GM20000 (cell line): ENCODE data around the gene PRKAA1.
"Not testable (repeated sequence)": the region's sequence is repeated elsewhere in the genome, so short reads cannot be mapped to it uniquely, and the experiment has no call there.

ENCODE experiments used
- DNase-seq: peaks from one replicate; pipeline ENCODE4 v3.0.0; 2012; ENCODE audit warnings: low spot score
- TF ChIP-seq, protein P1 (sequence below): IDR thresholded peaks from 2 replicates; pipeline ENCODE4 v1.5.1; 2012; ENCODE audit warnings: mild to moderate bottlenecking, control low read depth; ENCODE audit errors: extremely low read depth, missing control alignments

PRKAA1 gene

DNA sequence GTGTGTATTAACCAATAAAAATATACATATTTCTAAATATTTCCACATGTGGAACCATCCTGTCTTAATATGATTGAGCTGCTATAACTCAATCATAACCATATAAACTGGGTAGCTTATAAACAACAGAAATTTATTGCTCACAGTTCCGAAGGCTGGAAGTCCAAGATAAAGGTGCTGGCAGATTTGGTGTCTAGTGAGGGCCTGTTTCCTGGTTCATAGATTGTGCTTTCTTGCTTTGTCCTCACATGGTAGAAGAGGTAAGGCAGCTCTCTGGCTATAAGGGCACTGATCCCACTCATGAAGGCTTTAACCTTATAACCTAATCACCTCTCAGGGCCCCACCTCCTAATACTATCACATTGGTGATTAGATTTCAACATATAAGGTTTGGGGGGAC lies 14.0 kb upstream of the PRKAA1 start:
- DNase-seq: no peak
- TF ChIP-seq, protein P1, sequence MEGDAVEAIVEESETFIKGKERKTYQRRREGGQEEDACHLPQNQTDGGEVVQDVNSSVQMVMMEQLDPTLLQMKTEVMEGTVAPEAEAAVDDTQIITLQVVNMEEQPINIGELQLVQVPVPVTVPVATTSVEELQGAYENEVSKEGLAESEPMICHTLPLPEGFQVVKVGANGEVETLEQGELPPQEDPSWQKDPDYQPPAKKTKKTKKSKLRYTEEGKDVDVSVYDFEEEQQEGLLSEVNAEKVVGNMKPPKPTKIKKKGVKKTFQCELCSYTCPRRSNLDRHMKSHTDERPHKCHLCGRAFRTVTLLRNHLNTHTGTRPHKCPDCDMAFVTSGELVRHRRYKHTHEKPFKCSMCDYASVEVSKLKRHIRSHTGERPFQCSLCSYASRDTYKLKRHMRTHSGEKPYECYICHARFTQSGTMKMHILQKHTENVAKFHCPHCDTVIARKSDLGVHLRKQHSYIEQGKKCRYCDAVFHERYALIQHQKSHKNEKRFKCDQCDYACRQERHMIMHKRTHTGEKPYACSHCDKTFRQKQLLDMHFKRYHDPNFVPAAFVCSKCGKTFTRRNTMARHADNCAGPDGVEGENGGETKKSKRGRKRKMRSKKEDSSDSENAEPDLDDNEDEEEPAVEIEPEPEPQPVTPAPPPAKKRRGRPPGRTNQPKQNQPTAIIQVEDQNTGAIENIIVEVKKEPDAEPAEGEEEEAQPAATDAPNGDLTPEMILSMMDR: no peak

DNA sequence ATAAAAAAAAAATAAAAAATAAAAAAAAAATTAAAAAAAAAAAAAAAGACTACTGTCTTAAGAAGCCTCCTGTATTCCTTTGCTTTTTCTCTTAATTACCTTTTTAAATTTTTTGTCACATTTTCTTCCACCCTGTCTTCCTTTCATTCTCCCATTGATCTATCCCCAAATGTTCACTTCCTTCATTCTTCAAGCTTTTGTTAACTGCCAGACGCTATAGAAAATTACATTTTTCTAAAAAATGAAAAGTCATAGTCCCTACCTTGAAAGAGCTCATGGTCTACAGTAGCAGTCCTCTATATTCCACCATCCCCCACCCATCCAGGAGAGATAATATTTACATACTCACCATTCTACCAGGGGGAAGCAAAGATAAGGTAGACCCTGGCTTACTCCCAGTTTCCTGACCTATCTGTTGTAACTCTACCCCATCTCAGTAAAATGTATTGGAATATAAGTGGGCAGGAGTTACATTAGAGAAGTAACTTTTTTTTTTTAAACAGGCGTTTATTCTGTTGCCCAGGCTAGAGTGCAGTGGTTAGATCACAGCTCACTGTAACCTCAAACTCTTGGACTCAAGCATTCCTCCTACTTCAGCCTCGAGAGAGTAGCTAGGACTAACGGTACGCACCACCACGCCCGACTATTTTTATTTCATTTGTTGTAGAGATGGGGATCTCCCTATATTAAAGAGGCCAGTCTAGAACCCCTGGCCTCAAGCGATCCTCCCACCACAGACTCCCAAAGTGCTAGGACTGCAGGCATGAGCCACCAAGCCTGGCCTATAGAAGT lies 3.8 kb upstream of the PRKAA1 start:
- TF ChIP-seq, protein P1: no peak
- DNase-seq: no peak

DNA sequence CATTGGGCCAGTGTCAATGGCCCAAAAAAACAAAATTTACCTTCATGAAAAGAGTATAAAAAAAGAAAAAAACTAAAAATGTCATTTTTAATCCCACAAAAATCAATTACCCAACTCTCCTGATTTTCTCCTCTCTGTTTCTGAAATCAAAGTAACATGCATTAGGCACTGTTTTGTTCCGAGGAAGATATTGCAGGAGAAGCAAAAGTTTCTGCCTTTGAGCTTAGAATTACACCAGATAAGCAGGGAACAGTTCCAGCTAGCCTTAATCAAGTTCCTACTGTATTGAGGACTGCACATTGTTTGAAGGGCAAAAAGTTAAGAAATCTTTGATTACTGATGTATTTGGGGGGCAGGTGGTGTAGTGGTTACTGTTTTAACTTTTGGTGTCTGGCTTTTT lies 1.1 kb upstream of the PRKAA1 start:
- no peak for DNase-seq
- TF ChIP-seq, protein P1: no peak

DNA sequence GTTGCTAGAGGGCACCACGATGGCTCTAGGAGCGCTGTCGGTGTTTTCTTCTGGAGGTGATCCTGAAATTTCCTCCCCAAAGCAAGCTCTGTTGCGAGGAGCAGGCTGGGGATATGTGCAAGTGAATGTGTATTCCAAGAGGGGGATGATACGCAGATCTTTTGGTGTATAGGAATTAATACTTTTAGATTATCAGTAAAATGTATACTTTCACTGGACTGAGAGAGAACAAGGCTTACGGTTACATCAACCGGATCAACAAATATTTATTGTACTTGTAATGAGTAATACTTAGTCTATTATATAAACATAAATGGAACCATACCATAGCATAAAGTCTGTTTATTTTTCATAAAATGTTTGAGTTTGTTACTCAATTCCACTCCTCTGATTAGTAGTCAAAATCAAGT lies 632 bp upstream of the PRKAA1 start:
- TF ChIP-seq, protein P1: no peak
- DNase-seq: no peak

DNA sequence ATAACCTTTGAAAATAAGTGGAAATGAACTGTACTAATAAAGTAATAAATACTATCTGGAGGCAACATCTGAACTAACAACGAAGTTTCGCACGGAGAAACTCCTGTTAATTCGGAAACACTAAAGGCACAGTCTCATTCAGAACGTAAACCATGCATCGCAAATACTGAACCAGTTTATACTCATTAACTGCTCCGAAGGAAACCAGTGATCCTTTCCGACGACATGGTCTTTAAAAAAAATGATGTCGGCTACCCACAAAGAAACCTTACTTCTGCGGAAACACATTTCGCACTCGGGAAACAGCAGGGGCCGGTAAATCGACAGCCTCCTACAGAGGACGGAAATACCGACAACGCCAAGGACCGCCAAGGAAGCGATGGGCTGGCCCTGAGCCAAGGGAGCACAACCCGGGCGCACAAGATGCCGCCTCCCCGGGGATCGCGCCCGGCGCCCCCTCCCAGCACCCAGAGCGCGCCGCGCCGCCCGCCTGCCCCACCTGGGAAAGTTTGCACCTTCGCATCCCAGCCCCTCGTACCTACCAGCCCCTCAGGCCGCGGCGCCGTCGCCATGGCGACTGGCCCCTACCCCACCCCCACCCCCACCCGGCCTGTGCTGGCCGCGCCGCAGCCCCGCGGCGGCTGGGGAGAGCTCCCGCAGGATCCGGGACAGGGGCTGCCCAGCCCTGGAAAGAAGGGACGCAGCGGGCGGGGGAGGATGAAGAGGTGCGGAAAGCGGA lies 732 bp downstream of the PRKAA1 start:
- peak; percentile 58 for DNase-seq
- TF ChIP-seq, protein P1: no peak

- TF ChIP-seq, protein P1: no peak
- DNase-seq: no peak
Measured at GRCh38 chr5:40796487-40796889, 1.7 kb downstream of the PRKAA1 start.

- not testable (repeated sequence) for DNase-seq
Measured at GRCh38 chr5:40794877-40795276, 3.3 kb downstream of the PRKAA1 start.

GRCh38 chr5:40794340-40794739 lies 3.8 kb downstream of the PRKAA1 start:
- not testable (repeated sequence) for DNase-seq

DNA sequence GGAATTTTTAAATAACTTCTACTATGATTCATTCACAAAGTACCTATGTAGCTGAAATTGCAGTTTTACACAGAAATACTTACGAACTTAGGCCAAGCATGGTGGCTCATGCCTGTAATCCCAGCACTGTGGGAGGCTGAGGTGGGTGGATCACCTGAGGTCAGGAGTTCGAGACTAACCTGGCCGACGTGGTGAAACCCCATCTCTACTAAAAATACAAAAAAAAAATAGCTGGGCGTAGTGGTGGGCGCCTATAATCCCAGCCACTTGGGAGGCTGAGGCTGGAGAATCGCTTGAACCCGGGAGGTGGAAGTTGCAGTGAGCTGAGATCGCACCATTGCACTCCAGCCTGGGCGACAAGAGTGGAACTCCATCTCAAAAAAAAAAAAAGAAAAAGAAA lies 5.5 kb downstream of the PRKAA1 start:
- not testable (repeated sequence) for DNase-seq
